Hepatocyte (in vitro differentiated cells): Measurements from ENCODE around the gene SORCS2.

Source experiments
- EZH2 ChIP-seq: fragments of 200-600 bp; sonication (generic); IDR thresholded peaks from 2 replicates; pipeline ENCODE4 v1.6.1; 2016; ENCODE audit warnings: antibody characterized with exemption, mild to moderate bottlenecking, borderline replicate concordance
- EZH2phosphoT487 ChIP-seq: fragments of 200-600 bp; sonication (generic); IDR thresholded peaks from one replicate; pipeline ENCODE4 v1.6.1; 2018; ENCODE audit warnings: antibody characterized with exemption, mild to moderate bottlenecking, low read depth, moderate library complexity; ENCODE audit not compliant: unreplicated experiment, severe bottlenecking
- TF ChIP-seq, protein P1 (sequence below): fragments of 200-600 bp; sonication (generic); IDR thresholded peaks from 2 replicates; pipeline ENCODE4 v1.5.1; 2016; ENCODE audit warnings: antibody characterized with exemption, mild to moderate bottlenecking; ENCODE audit not compliant: poor library complexity

DNA sequence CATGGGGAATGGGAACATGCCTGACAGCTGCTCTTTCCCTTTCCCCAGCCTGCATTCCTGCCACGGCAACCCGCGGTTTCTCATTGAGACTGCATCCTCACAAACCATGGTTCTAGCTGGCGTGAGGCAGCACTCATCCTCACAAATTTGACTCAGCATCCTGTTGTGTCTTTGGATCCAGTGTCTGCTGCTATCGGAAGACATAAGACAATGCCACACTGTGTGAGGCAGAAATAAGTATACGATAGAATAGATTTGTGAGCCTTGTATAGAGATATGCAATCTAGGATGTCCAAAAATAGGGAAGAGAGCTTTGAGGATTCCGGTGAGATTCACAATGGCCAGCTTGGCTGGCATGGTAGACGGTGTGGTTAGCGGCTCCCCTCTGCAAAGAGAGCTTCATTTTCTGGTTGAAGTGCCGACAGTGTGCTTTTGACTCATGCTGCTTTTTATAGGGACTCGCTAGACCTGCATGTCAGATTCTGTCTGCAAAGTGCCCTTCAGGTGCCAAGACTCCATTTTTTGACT, 403.7 kb downstream of the SORCS2 start:
- TF ChIP-seq, protein P1, sequence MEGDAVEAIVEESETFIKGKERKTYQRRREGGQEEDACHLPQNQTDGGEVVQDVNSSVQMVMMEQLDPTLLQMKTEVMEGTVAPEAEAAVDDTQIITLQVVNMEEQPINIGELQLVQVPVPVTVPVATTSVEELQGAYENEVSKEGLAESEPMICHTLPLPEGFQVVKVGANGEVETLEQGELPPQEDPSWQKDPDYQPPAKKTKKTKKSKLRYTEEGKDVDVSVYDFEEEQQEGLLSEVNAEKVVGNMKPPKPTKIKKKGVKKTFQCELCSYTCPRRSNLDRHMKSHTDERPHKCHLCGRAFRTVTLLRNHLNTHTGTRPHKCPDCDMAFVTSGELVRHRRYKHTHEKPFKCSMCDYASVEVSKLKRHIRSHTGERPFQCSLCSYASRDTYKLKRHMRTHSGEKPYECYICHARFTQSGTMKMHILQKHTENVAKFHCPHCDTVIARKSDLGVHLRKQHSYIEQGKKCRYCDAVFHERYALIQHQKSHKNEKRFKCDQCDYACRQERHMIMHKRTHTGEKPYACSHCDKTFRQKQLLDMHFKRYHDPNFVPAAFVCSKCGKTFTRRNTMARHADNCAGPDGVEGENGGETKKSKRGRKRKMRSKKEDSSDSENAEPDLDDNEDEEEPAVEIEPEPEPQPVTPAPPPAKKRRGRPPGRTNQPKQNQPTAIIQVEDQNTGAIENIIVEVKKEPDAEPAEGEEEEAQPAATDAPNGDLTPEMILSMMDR = no peak
- TF ChIP-seq EZH2 = no peak
- no peak for TF ChIP-seq EZH2phosphoT487
